Neural crest cell (in vitro differentiated cells): ENCODE data around the gene SRGAP3. TPM values are rescaled to one million over a fixed set of nuclear protein-coding genes. Genes with fewer than 3 reads are reported as not detected.
A peak's percentile ranks its signal among the peaks of the same experiment; 100 is the strongest.

Experiments used
- DNase-seq: peaks from one replicate; pipeline ENCODE4 v3.0.0; 2021; ENCODE audit warnings: low read depth, mixed read lengths, low spot score
- H3K27ac Mint-ChIP-seq: one replicate; pipeline ENCODE4 v1.8.0; 2021; ENCODE audit warnings: mild to moderate bottlenecking, mixed read lengths; ENCODE audit not compliant: unreplicated experiment
- H3K27me3 Mint-ChIP-seq: 2 replicates; pipeline ENCODE4 v1.8.0; 2021; ENCODE audit warnings: low read depth, mild to moderate bottlenecking, mixed read lengths
- H3K36me3 Mint-ChIP-seq: 2 replicates; pipeline ENCODE4 v1.8.0; 2021; ENCODE audit warnings: low read depth, mild to moderate bottlenecking, mixed read lengths
- H3K4me1 Mint-ChIP-seq: 2 replicates; pipeline ENCODE4 v1.8.0; 2021; ENCODE audit warnings: mixed read lengths
- H3K4me3 Mint-ChIP-seq: one replicate; pipeline ENCODE4 v1.8.0; 2021; ENCODE audit warnings: mild to moderate bottlenecking, mixed read lengths
- H3K9me3 Mint-ChIP-seq: 2 replicates; pipeline ENCODE4 v1.8.0; 2021; ENCODE audit warnings: mixed read lengths
- total RNA-seq: library from RNA; stranded (reverse); gene quantifications from 2 replicates; pipeline ENCODE4 v1.2.1, GENCODE V29; 2021
- TF ChIP-seq, protein P1 (sequence below): fragments of 200-600 bp; sonication (generic); conservative IDR thresholded peaks from 2 replicates; pipeline ENCODE4 v1.5.0; 2021; ENCODE audit warnings: antibody characterized with exemption, mild to moderate bottlenecking

Gene SRGAP3
- total RNA-seq, 1 donor from 2014 or later = 58.4 TPM

DNA sequence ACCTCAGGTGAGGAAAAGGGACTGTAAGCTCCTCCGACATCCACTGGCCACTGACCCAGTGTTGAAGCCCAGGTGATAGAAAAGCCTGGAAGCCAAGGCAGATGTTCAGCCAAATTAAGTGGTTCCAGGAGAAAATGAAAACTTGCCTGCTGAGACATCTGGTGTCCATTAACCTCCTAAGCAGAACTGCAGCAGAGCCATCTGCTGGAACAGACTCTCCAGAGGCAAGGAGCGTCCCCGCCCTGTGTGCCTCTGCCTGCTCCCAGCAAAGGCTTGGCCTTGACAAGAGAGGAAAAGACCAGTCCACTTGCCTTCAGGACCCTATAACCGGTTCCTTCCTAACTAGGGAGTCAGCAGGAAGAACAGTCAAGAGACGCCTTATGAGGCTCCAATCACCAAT lies 48.2 kb downstream of the SRGAP3 start:
- no peaks in the 10 kb centered on the region for H3K9me3 Mint-ChIP-seq
- peaks cover 100% of the 10 kb centered on the region for H3K4me1 Mint-ChIP-seq
- DNase-seq = no peak
- TF ChIP-seq, protein P1, sequence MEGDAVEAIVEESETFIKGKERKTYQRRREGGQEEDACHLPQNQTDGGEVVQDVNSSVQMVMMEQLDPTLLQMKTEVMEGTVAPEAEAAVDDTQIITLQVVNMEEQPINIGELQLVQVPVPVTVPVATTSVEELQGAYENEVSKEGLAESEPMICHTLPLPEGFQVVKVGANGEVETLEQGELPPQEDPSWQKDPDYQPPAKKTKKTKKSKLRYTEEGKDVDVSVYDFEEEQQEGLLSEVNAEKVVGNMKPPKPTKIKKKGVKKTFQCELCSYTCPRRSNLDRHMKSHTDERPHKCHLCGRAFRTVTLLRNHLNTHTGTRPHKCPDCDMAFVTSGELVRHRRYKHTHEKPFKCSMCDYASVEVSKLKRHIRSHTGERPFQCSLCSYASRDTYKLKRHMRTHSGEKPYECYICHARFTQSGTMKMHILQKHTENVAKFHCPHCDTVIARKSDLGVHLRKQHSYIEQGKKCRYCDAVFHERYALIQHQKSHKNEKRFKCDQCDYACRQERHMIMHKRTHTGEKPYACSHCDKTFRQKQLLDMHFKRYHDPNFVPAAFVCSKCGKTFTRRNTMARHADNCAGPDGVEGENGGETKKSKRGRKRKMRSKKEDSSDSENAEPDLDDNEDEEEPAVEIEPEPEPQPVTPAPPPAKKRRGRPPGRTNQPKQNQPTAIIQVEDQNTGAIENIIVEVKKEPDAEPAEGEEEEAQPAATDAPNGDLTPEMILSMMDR = no peak
- H3K4me3 Mint-ChIP-seq = peak overlapping the region; percentile 79
- H3K27me3 Mint-ChIP-seq = no peaks in the 10 kb centered on the region
- peak overlapping the region; percentile 84 for H3K27ac Mint-ChIP-seq
- H3K36me3 Mint-ChIP-seq = no peaks in the 10 kb centered on the region

DNA sequence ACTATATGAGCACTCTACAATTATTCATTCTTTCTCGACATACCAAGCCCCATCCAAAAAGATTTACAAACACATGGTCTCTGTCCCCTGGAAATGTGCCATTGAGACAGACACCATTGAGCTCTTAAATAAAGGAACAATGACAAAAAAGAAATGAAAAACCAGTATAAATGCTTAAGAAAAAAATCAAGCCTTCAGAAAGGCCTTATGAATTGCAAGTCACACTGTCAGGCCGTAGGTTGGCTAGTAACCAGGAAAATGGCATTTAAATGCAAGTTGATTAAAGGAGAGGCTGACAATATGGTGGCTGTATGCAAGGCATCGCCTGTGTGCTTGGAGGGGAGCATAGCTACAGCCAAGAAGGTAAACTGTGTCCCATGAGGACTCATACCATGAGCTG lies 49.7 kb downstream of the SRGAP3 start:
- Mint-ChIP-seq H3K9me3 (no peaks in the 10 kb centered on the region), H3K27me3 (no peaks in the 10 kb centered on the region), H3K4me1 (peaks cover 95% of the 10 kb centered on the region), H3K4me3 (peak overlapping the region; percentile 45), H3K27ac (peak overlapping the region; percentile 45), H3K36me3 (no peaks in the 10 kb centered on the region)
- TF ChIP-seq, protein P1 = no peak
- no peak for DNase-seq

DNA sequence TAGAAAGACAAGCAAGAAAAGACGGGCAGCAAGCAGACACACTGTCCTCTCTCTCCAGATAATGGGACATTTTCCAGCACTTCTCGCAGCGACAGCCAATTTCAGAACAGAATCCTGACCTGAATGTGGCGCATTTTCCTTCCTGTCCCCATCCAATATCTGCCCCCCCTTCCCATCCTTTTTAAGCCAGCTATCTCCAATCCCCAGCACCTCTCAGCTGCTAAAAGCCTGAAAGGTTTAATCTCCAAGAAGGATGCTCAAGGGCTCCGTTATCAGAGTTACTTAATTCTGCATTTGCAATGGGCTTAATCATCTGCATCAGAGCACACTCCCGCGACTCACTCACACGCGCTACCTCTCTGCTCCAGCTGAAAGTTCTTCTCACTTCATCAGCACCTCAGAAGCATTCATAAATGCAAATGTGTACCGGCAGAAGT lies 50.5 kb downstream of the SRGAP3 start:
- TF ChIP-seq, protein P1 = no peak
- H3K9me3 Mint-ChIP-seq = no peaks in the 10 kb centered on the region
- peak overlapping the region; percentile 81 for H3K27ac Mint-ChIP-seq
- peaks cover 94% of the 10 kb centered on the region for H3K4me1 Mint-ChIP-seq
- H3K27me3 Mint-ChIP-seq = no peaks in the 10 kb centered on the region
- no peak for DNase-seq
- H3K4me3 Mint-ChIP-seq = peak overlapping the region; percentile 45
- peaks cover 4% of the 10 kb centered on the region for H3K36me3 Mint-ChIP-seq

DNA sequence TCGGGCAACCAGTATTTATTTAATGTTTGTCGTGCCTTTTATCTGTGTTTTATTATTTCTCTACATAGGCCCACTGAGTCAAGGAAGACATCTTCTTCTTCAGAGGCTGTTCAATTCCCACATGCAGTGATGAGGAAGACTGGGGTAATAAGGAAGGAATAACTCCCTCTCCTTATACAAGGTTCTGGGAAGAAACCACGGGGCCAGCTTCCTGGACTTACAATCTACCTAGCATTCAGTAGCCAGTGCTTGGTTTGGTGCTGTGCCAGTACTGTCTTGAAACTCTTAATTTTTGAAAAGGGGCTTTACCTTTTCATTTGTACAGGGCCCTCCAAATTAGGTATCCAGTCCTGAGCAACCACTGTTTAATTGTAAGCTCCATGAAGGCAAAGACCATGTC lies 51.2 kb downstream of the SRGAP3 start:
- Mint-ChIP-seq H3K4me1 (peaks cover 92% of the 10 kb centered on the region), H3K27ac (peak overlapping the region; percentile 38)
- TF ChIP-seq, protein P1 = no peak

DNA sequence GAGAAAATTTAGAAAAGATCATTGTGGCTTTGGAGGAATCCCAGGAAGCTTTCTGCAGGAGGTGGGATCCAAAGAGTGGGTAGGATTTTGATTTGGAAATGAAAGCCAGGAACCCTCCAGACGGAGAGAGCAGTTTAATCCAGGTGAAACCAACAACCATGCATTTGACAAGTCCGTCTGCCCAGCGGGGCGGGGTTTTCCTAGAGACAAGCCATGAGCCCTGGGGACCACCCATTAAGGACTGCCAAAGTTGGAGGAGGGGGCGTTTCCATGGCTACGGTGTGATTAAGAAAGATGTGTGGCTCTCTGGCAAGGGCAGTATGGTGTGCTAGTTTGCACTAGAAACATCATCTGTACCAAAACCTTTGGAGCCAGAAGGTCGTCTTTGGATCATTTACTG lies 53.4 kb downstream of the SRGAP3 start:
- peak overlapping the region; percentile 66 for H3K4me3 Mint-ChIP-seq
- H3K27ac Mint-ChIP-seq = no peak overlapping the region
- H3K9me3 Mint-ChIP-seq = peaks cover 2% of the 10 kb centered on the region
- peaks cover 92% of the 10 kb centered on the region for H3K4me1 Mint-ChIP-seq
- no peaks in the 10 kb centered on the region for H3K27me3 Mint-ChIP-seq
- peak; percentile 61 for DNase-seq
- TF ChIP-seq, protein P1 = no peak
- H3K36me3 Mint-ChIP-seq = peaks cover 20% of the 10 kb centered on the region

More for the DNA sequence above, 51.2 kb downstream of the SRGAP3 start:
- H3K9me3 Mint-ChIP-seq = no peaks in the 10 kb centered on the region
- no peak for DNase-seq
- no peaks in the 10 kb centered on the region for H3K27me3 Mint-ChIP-seq
- peak overlapping the region; percentile 45 for H3K4me3 Mint-ChIP-seq
- H3K36me3 Mint-ChIP-seq = peaks cover 6% of the 10 kb centered on the region

DNA sequence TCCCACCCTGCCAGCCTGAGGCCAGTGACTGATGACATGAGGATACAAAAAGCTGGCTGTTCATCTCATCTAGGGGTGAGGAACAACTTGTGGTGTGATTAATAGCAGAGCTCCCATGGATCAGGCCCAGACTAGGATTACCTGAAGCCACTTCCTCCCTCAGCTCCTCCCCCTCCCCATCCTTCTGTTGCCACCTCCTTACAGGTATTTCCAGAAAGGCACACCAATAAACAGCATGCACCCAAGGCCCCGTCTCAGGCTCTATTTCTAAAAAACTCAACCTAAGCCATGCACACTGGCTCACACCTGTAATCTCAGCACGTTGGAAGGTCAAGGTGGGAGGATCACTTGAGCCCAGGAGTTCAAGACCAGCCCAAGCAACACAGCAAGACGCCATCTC lies 54.1 kb downstream of the SRGAP3 start:
- Mint-ChIP-seq H3K27ac (no peak overlapping the region), H3K36me3 (peaks cover 20% of the 10 kb centered on the region), H3K27me3 (no peaks in the 10 kb centered on the region), H3K9me3 (peaks cover 2% of the 10 kb centered on the region), H3K4me1 (peaks cover 92% of the 10 kb centered on the region), H3K4me3 (no peak overlapping the region)
- no peak for DNase-seq
- TF ChIP-seq, protein P1 = no peak
